Smooth muscle cell (in vitro differentiated cells): ENCODE measurements around the gene ZNF629. TPM values are rescaled to one million over a fixed set of nuclear protein-coding genes. Genes with fewer than 3 reads are reported as not detected.

Source experiments
- DNase-seq: peaks from one replicate; lab custom pipeline; 2025; ENCODE audit not compliant: unreplicated experiment; lab: John Stamatoyannopoulos, UW
- H2AFZ ChIP-seq: fragments of 200-600 bp; sonication (generic); 2 replicates; pipeline ENCODE4 v1.6.0; 2016; ENCODE audit warnings: antibody characterized with exemption, low read depth, mild to moderate bottlenecking
- H3F3A ChIP-seq: fragments of 200-600 bp; sonication (generic); 2 replicates; pipeline ENCODE4 v1.6.0; 2017; ENCODE audit warnings: antibody characterized with exemption, low read depth
- H3K27ac ChIP-seq: fragments of 200-600 bp; sonication (generic); 2 replicates; pipeline ENCODE4 v1.5.1; 2016; ENCODE audit warnings: low read depth, mild to moderate bottlenecking
- H3K27me3 ChIP-seq: fragments of 200-600 bp; sonication (generic); 2 replicates; pipeline ENCODE4 v1.6.1; 2016; ENCODE audit warnings: low read depth, mild to moderate bottlenecking
- H3K36me3 ChIP-seq: fragments of 200-600 bp; sonication (generic); 2 replicates; pipeline ENCODE4 v1.5.1; 2016; ENCODE audit warnings: low read depth
- H3K4me1 ChIP-seq: fragments of 200-600 bp; sonication (generic); 2 replicates; pipeline ENCODE4 v1.5.1; 2016; ENCODE audit warnings: low read depth
- H3K4me2 ChIP-seq: fragments of 200-600 bp; sonication (generic); 2 replicates; pipeline ENCODE4 v1.6.0; 2016; ENCODE audit warnings: mild to moderate bottlenecking
- H3K4me3 ChIP-seq: fragments of 200-600 bp; sonication (generic); 2 replicates; pipeline ENCODE4 v1.5.1; 2016; ENCODE audit warnings: mild to moderate bottlenecking
- H3K79me2 ChIP-seq: fragments of 200-600 bp; sonication (generic); 2 replicates; pipeline ENCODE4 v1.6.0; 2016; ENCODE audit warnings: low read depth, mild to moderate bottlenecking
- H3K9ac ChIP-seq: fragments of 200-600 bp; sonication (generic); 2 replicates; pipeline ENCODE4 v1.6.0; 2016; ENCODE audit warnings: low read depth
- H3K9me3 ChIP-seq: fragments of 200-600 bp; sonication (generic); replicated peaks from 2 replicates; pipeline ENCODE4 v1.5.1; 2016; ENCODE audit warnings: low read depth
- H4K20me1 ChIP-seq: fragments of 200-600 bp; sonication (generic); 2 replicates; pipeline ENCODE4 v1.6.0; 2016; ENCODE audit warnings: low read depth
- WGBS: methylation state at CpG from one replicate; pipeline ENCODE4 v1.1.7; 2016; ENCODE audit warnings: low lambda C conversion rate; 5-methylcytosine and 5-hydroxymethylcytosine counted together
- polyA plus RNA-seq: library from polyadenylated mRNA; unstranded; fragments of >200 nt; fragmentation: Nextera tagmentation; extraction: Ambion mirVana; gene quantifications from 2 replicates; pipeline ENCODE4 v1.2.1, GENCODE V29; 2016
- total RNA-seq: library from RNA; depleted of rRNA; stranded (reverse); fragments of >200 nt; gene quantifications from 2 replicates; pipeline ENCODE4 v1.2.3, GENCODE V29; 2014
- TF ChIP-seq, protein P1 (sequence below): fragments of 200-600 bp; sonication (generic); IDR thresholded peaks from 2 replicates; pipeline ENCODE4 v1.5.1; 2017; ENCODE audit warnings: borderline replicate concordance, mild to moderate bottlenecking, antibody characterized with exemption; ENCODE audit not compliant: insufficient read depth, poor library complexity, severe bottlenecking

Gene ZNF629
- total and polyA plus RNA-seq, 2 experiments from 2014 or later = 11.6 to 13.4 TPM

GRCh38 chr16:30761427-30761927 lies 25.5 kb downstream of the ZNF629 start:
- Histone ChIP-seq H3K9me3 (no peaks in the 10 kb centered on the region), H3K4me2 (peak overlapping the region; percentile 89), H3K36me3 (no peaks in the 10 kb centered on the region), H3K27me3 (no peaks in the 10 kb centered on the region), H2AFZ (peak overlapping the region; percentile 28), H3K79me2 (peaks cover 31% of the 10 kb centered on the region), H3K27ac (peak overlapping the region; percentile 85), H3F3A (peaks cover 8% of the 10 kb centered on the region), H4K20me1 (peaks cover 8% of the 10 kb centered on the region), H3K9ac (peak overlapping the region; percentile 71), H3K4me1 (peaks cover 17% of the 10 kb centered on the region), H3K4me3 (peak overlapping the region; percentile 65)
- DNase-seq = no peak
- TF ChIP-seq, protein P1, sequence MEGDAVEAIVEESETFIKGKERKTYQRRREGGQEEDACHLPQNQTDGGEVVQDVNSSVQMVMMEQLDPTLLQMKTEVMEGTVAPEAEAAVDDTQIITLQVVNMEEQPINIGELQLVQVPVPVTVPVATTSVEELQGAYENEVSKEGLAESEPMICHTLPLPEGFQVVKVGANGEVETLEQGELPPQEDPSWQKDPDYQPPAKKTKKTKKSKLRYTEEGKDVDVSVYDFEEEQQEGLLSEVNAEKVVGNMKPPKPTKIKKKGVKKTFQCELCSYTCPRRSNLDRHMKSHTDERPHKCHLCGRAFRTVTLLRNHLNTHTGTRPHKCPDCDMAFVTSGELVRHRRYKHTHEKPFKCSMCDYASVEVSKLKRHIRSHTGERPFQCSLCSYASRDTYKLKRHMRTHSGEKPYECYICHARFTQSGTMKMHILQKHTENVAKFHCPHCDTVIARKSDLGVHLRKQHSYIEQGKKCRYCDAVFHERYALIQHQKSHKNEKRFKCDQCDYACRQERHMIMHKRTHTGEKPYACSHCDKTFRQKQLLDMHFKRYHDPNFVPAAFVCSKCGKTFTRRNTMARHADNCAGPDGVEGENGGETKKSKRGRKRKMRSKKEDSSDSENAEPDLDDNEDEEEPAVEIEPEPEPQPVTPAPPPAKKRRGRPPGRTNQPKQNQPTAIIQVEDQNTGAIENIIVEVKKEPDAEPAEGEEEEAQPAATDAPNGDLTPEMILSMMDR = no peak
- WGBS = 1% methylated on average over 64 of the region's 64 CpGs

GRCh38 chr16:30760577-30761426 lies 26.2 kb downstream of the ZNF629 start:
- H3K4me1 ChIP-seq = peaks cover 17% of the 10 kb centered on the region
- 33% methylated on average over 26 of the region's 26 CpGs for WGBS
- H3K27me3 ChIP-seq = no peaks in the 10 kb centered on the region
- H3K4me2 ChIP-seq = peak overlapping the region; percentile 89
- peaks cover 8% of the 10 kb centered on the region for H4K20me1 ChIP-seq
- TF ChIP-seq, protein P1 = no peak
- H3F3A ChIP-seq = peaks cover 8% of the 10 kb centered on the region
- H3K9ac ChIP-seq = peak overlapping the region; percentile 71
- H3K36me3 ChIP-seq = no peaks in the 10 kb centered on the region
- H3K9me3 ChIP-seq = no peaks in the 10 kb centered on the region
- no peak overlapping the region for H2AFZ ChIP-seq
- peak overlapping the region; percentile 85 for H3K27ac ChIP-seq
- H3K79me2 ChIP-seq = peaks cover 30% of the 10 kb centered on the region
- H3K4me3 ChIP-seq = peak overlapping the region; percentile 65
- DNase-seq = no peak

GRCh38 chr16:30760001-30760559 lies 26.9 kb downstream of the ZNF629 start:
- H3K79me2 ChIP-seq = peaks cover 23% of the 10 kb centered on the region
- 96% methylated on average over 7 of the region's 7 CpGs for WGBS
- H3K27ac ChIP-seq = no peak overlapping the region
- H3F3A ChIP-seq = peaks cover 8% of the 10 kb centered on the region
- no peak overlapping the region for H3K9ac ChIP-seq
- TF ChIP-seq, protein P1 = no peak
- no peaks in the 10 kb centered on the region for H3K27me3 ChIP-seq
- no peaks in the 10 kb centered on the region for H3K36me3 ChIP-seq
- no peak overlapping the region for H2AFZ ChIP-seq
- H3K4me3 ChIP-seq = no peak overlapping the region
- peaks cover 17% of the 10 kb centered on the region for H3K4me1 ChIP-seq
- DNase-seq = no peak
- H4K20me1 ChIP-seq = peaks cover 8% of the 10 kb centered on the region
- no peak overlapping the region for H3K4me2 ChIP-seq
- no peaks in the 10 kb centered on the region for H3K9me3 ChIP-seq
